Measurements from ENCODE around the gene TIMM44. TPM values are rescaled to one million over a fixed set of nuclear protein-coding genes. Genes with fewer than 3 reads are reported as not detected.

The TIMM44 gene
- total and polyA plus RNA-seq, 2 of the 8 experiments (the other 6 are each of a cell fraction or from before 2014, with no cell fraction given) = 131 to 150 TPM

DNA sequence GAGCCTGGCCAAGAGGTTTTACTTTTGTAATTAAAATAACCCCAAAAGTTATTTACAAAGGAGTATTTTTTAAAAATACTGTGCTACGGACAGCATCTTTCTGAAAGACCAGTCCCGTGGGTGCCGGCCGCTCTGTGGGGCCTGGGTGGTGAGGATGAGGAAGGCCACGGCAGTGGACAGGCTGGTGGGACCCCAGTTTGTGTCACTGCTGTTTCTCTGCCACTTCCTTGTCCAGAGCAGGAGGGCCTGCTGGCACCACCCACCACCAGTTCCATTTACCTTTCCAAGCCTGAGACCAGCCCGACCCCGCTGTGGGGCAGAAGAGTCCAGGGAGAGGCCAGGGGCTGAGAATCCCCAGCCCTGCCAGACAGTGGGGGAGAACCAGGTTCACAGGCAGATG is 38.2 kb upstream of the TIMM44 start:
- H3K4me3 ChIP-seq (ENCODE audit: extremely low read depth in 1 of 4, insufficient read depth in 2 of 4, low read depth in 3 of 4, low read length in 4 of 4) = no peak overlapping the region
- DNase-seq (ENCODE audit: low read depth in 1 of 2, low spot score in 2 of 2) = no peak
- no peak overlapping the region for H2BK20ac ChIP-seq (ENCODE audit: low read length)
- H3K4ac ChIP-seq (replicated peaks; ENCODE audit: insufficient read length, low read depth, low read length) = no peak overlapping the region
- no peak overlapping the region for H3K4me2 ChIP-seq (ENCODE audit: insufficient read depth in 1 of 2, low read depth in 2 of 2, low read length in 2 of 2)
- TF ChIP-seq TBP (IDR thresholded peaks at IDR 0.05; ENCODE audit: low read depth, low read length) (no peak), POLR2AphosphoS5 (IDR thresholded peaks at IDR 0.05; ENCODE audit: low read depth, low read length) (no peak), POU5F1 (IDR thresholded peaks at IDR 0.05; ENCODE audit: low read depth, low read length) (no peak)
- no peak overlapping the region for H2AFZ ChIP-seq (ENCODE audit: low read length)
- H2BK15ac ChIP-seq (ENCODE audit: low read length) = no peak overlapping the region
- H3K79me1 ChIP-seq (ENCODE audit: low read depth, low read length) = peaks cover 32% of the 10 kb centered on the region
- peaks cover 22 to 81% (median 54%) of the 10 kb centered on the region in 4 experiments for H3K36me3 ChIP-seq (ENCODE audit: control insufficient read depth in 2 of 4, insufficient read depth in 4 of 4, low read length in 3 of 4)
- ChIA-PET CTCF (ENCODE audit: partially characterized antibody) (interaction anchor here (0.7 to 1.0 kb wide), 2 partner anchors 14 to 21 kb away, joined by 3 read pairs; no protein-coding TSS in a partner anchor), POLR2A (ENCODE audit: partially characterized antibody) (interaction anchor here (0.6 to 0.7 kb wide), 2 partner anchors 11 to 284 kb away, joined by 3 read pairs; no protein-coding TSS in a partner anchor)
- no peak overlapping the region for H3K18ac ChIP-seq (ENCODE audit: extremely low read depth, low read length)
- H4K8ac ChIP-seq (ENCODE audit: extremely low read depth, insufficient read depth, low read length) = peak overlapping the region; percentile 53
- H2AK5ac ChIP-seq (ENCODE audit: low read depth, low read length) = no peak overlapping the region
- no peak overlapping the region for H3K23ac ChIP-seq (ENCODE audit: insufficient read length)
- H3K23me2 ChIP-seq (ENCODE audit: low read depth, low read length) = no peaks in the 10 kb centered on the region
- no peaks in the 10 kb centered on the region for H3K27me3 ChIP-seq (replicated peaks in 1 of 4; ENCODE audit: control insufficient read depth in 3 of 4, extremely low read depth in 1 of 4, insufficient read depth in 3 of 4, low read length in 3 of 4)
- H3K79me2 ChIP-seq (ENCODE audit: control insufficient read depth in 1 of 2, insufficient read depth in 2 of 2, low read length in 2 of 2) = peaks cover 0 to 34% of the 10 kb centered on the region in 2 experiments; a peak in 2 of 4 replicates
- H2BK5ac ChIP-seq (ENCODE audit: low read depth, low read length) = no peak overlapping the region
- H3K4me1 ChIP-seq (replicated peaks in 1 of 4; ENCODE audit: control insufficient read depth in 3 of 4, insufficient read depth in 4 of 4, low read length in 3 of 4) = no peaks in the 10 kb centered on the region
- 97% methylated on average over 7 of the region's 7 CpGs; no CpG with 5 or more reads in 1 of the 2 experiments for WGBS, 2 experiments (ENCODE audit: extremely low coverage in 1 of 2, insufficient coverage in 1 of 2, insufficient read length in 1 of 2, insufficient replicate concordance in 2 of 2, low coverage in 1 of 2, low lambda C conversion rate in 2 of 2, missing lambda C conversion rate in 1 of 2)
- no peak overlapping the region for H2BK120ac ChIP-seq (replicated peaks; ENCODE audit: low read depth, low read length)
- H3K14ac ChIP-seq (ENCODE audit: insufficient read length) = no peak overlapping the region
- no peak overlapping the region for H4K5ac ChIP-seq (ENCODE audit: insufficient read length, low read depth, low read length)
- no peak overlapping the region for H3K56ac ChIP-seq (replicated peaks; ENCODE audit: insufficient read length, low read depth, low read length)
- H4K91ac ChIP-seq (replicated peaks; ENCODE audit: insufficient read length, low read length) = no peak overlapping the region
- H2BK12ac ChIP-seq (ENCODE audit: low read depth, low read length) = no peak overlapping the region
- no peaks in the 10 kb centered on the region for H3K9me3 ChIP-seq (ENCODE audit: insufficient read depth in 2 of 2, low read depth in 1 of 2, low read length in 1 of 2)
- peaks cover 41 to 61% of the 10 kb centered on the region in 2 experiments for H4K20me1 ChIP-seq (replicated peaks in 1 of 2; ENCODE audit: control insufficient read depth in 1 of 2, insufficient read depth in 2 of 2, low read length in 2 of 2)
- H3K9ac ChIP-seq (replicated peaks in 1 of 4; ENCODE audit: extremely low read depth in 1 of 4, low read depth in 3 of 4, low read length in 3 of 4) = no peak overlapping the region
- FAIRE-seq = no peak
- no peak overlapping the region for H3K27ac ChIP-seq (ENCODE audit: low read depth, low read length)
